ENCODE results near the gene CELA1. TPM values are rescaled to one million over a fixed set of nuclear protein-coding genes. Genes with fewer than 3 reads are reported as not detected.

The CELA1 gene
- total RNA-seq, 1 donor from 2014 or later, result not detected

GRCh38 chr12:51351913-51352532 is 5.5 kb upstream of the CELA1 start:
- H3K4me3 Mint-ChIP-seq, result no peak overlapping the region
- peak; percentile 74 for TF ChIP-seq CTCF (conservative IDR thresholded peaks at IDR 0.05)
- H3K4me1 Mint-ChIP-seq, result peaks cover 5% of the 10 kb centered on the region
- H3K9me3 Mint-ChIP-seq, result no peaks in the 10 kb centered on the region
- H3K36me3 Mint-ChIP-seq (ENCODE audit: low read depth), result no peaks in the 10 kb centered on the region
- H3K27me3 Mint-ChIP-seq (ENCODE audit: low read depth), result no peaks in the 10 kb centered on the region
- DNase-seq (ENCODE audit: low read depth, low spot score), result peak; percentile 53
- H3K27ac Mint-ChIP-seq (ENCODE audit: unreplicated experiment), result no peak overlapping the region

- H3K4me1 Mint-ChIP-seq, result peaks cover 9% of the 10 kb centered on the region
- DNase-seq (ENCODE audit: low read depth, low spot score), result no peak
- no peaks in the 10 kb centered on the region for H3K36me3 Mint-ChIP-seq (ENCODE audit: low read depth)
- no peak for TF ChIP-seq CTCF (conservative IDR thresholded peaks at IDR 0.05)
- no peaks in the 10 kb centered on the region for H3K27me3 Mint-ChIP-seq (ENCODE audit: low read depth)
- H3K9me3 Mint-ChIP-seq, result no peaks in the 10 kb centered on the region
- no peak overlapping the region for H3K27ac Mint-ChIP-seq (ENCODE audit: unreplicated experiment)
- H3K4me3 Mint-ChIP-seq, result no peak overlapping the region
These were observed 2.5 kb upstream of the CELA1 start for GRCh38 chr12:51349026-51349425.

GRCh38 chr12:51348116-51348515 is 1.6 kb upstream of the CELA1 start:
- no peak overlapping the region for H3K27ac Mint-ChIP-seq (ENCODE audit: unreplicated experiment)
- no peak for DNase-seq (ENCODE audit: low read depth, low spot score)
- H3K27me3 Mint-ChIP-seq (ENCODE audit: low read depth), result no peaks in the 10 kb centered on the region
- no peak for TF ChIP-seq CTCF (conservative IDR thresholded peaks at IDR 0.05)
- H3K4me1 Mint-ChIP-seq, result peaks cover 9% of the 10 kb centered on the region
- no peaks in the 10 kb centered on the region for H3K9me3 Mint-ChIP-seq
- H3K4me3 Mint-ChIP-seq, result no peak overlapping the region
- no peaks in the 10 kb centered on the region for H3K36me3 Mint-ChIP-seq (ENCODE audit: low read depth)

- no peaks in the 10 kb centered on the region for H3K9me3 Mint-ChIP-seq
- no peaks in the 10 kb centered on the region for H3K27me3 Mint-ChIP-seq (ENCODE audit: low read depth)
- H3K36me3 Mint-ChIP-seq (ENCODE audit: low read depth), result no peaks in the 10 kb centered on the region
- peaks cover 14% of the 10 kb centered on the region for H3K4me1 Mint-ChIP-seq
- H3K4me3 Mint-ChIP-seq, result no peak overlapping the region
- DNase-seq (ENCODE audit: low read depth, low spot score), result no peak
- TF ChIP-seq CTCF (conservative IDR thresholded peaks at IDR 0.05), result no peak
- H3K27ac Mint-ChIP-seq (ENCODE audit: unreplicated experiment), result peak overlapping the region; percentile 96
These were observed 798 bp downstream of the CELA1 start for GRCh38 chr12:51345681-51346080.

- Mint-ChIP-seq H3K4me3 (no peak overlapping the region), H3K4me1 (peaks cover 14% of the 10 kb centered on the region), H3K9me3 (no peaks in the 10 kb centered on the region), H3K36me3 (ENCODE audit: low read depth) (no peaks in the 10 kb centered on the region), H3K27me3 (ENCODE audit: low read depth) (no peaks in the 10 kb centered on the region), H3K27ac (ENCODE audit: unreplicated experiment) (no peak overlapping the region)
- no peak for TF ChIP-seq CTCF (conservative IDR thresholded peaks at IDR 0.05)
- DNase-seq (ENCODE audit: low read depth, low spot score), result no peak
These were observed 3.3 kb downstream of the CELA1 start for GRCh38 chr12:51343201-51343600.

Measured in neural crest cell (in vitro differentiated cells).